ENCODE measurements around the gene PIAS1. TPM values are rescaled to one million over a fixed set of nuclear protein-coding genes. Genes with fewer than 3 reads are reported as not detected.

The PIAS1 gene
- total and polyA plus RNA-seq, 3 donors from 2014 or later = 57.2 to 87.6 (median 60.5) TPM

- DNase-seq = no peak
- WGBS, 2 donors = 62 to 69% methylated on average over 5 of the region's 5 CpGs
- no peaks in the 10 kb centered on the region for H3K9me3 ChIP-seq
- TF ChIP-seq POLR2A (IDR thresholded peaks at IDR 0.05) = no peak
- TF ChIP-seq, protein P1, sequence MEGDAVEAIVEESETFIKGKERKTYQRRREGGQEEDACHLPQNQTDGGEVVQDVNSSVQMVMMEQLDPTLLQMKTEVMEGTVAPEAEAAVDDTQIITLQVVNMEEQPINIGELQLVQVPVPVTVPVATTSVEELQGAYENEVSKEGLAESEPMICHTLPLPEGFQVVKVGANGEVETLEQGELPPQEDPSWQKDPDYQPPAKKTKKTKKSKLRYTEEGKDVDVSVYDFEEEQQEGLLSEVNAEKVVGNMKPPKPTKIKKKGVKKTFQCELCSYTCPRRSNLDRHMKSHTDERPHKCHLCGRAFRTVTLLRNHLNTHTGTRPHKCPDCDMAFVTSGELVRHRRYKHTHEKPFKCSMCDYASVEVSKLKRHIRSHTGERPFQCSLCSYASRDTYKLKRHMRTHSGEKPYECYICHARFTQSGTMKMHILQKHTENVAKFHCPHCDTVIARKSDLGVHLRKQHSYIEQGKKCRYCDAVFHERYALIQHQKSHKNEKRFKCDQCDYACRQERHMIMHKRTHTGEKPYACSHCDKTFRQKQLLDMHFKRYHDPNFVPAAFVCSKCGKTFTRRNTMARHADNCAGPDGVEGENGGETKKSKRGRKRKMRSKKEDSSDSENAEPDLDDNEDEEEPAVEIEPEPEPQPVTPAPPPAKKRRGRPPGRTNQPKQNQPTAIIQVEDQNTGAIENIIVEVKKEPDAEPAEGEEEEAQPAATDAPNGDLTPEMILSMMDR (IDR thresholded peaks at IDR 0.05) = no peak
- H3K36me3 ChIP-seq (ENCODE audit: low read depth, missing control alignments) = no peaks in the 10 kb centered on the region
- H3K27ac ChIP-seq = peak overlapping the region in 1 of 2 donors; percentile 21
- intact Hi-C loops (cut with DNase I; ENCODE audit: low total_unique reads) = no loop called here
- H3K4me1 ChIP-seq = no peaks in the 10 kb centered on the region
- no peaks in the 10 kb centered on the region for H3K27me3 ChIP-seq
- no peak overlapping the region for H3K4me3 ChIP-seq
Observed at GRCh38 chr15:68042156-68042854, 11.8 kb upstream of the PIAS1 start.

GRCh38 chr15:68042855-68043222 is 11.3 kb upstream of the PIAS1 start:
- no peak for DNase-seq
- H3K4me3 ChIP-seq = no peak overlapping the region
- H3K27me3 ChIP-seq = no peaks in the 10 kb centered on the region
- intact Hi-C loops (cut with DNase I; ENCODE audit: low total_unique reads) = no loop called here
- peak overlapping the region in 1 of 2 donors; percentile 21 for H3K27ac ChIP-seq
- no peak for TF ChIP-seq POLR2A (IDR thresholded peaks at IDR 0.05)
- TF ChIP-seq, protein P1 (IDR thresholded peaks at IDR 0.05) = no peak
- H3K36me3 ChIP-seq (ENCODE audit: low read depth, missing control alignments) = no peaks in the 10 kb centered on the region
- WGBS, 2 donors = 89 to 91% methylated on average over 3 of the region's 3 CpGs
- no peaks in the 10 kb centered on the region for H3K4me1 ChIP-seq
- no peaks in the 10 kb centered on the region for H3K9me3 ChIP-seq

GRCh38 chr15:68045289-68046265 is 8.5 kb upstream of the PIAS1 start:
- H3K36me3 ChIP-seq (ENCODE audit: low read depth, missing control alignments) = no peaks in the 10 kb centered on the region
- intact Hi-C loops (cut with DNase I; ENCODE audit: low total_unique reads) = no loop called here
- no peak for DNase-seq
- H3K4me3 ChIP-seq = no peak overlapping the region
- TF ChIP-seq, protein P1 (IDR thresholded peaks at IDR 0.05) = no peak
- TF ChIP-seq POLR2A (IDR thresholded peaks at IDR 0.05) = no peak
- no peak overlapping the region for H3K27ac ChIP-seq
- H3K27me3 ChIP-seq = no peaks in the 10 kb centered on the region
- 87 to 98% methylated on average over 6 to 14 of the region's 14 CpGs for WGBS, 2 donors
- no peaks in the 10 kb centered on the region for H3K4me1 ChIP-seq
- no peaks in the 10 kb centered on the region for H3K9me3 ChIP-seq

DNA sequence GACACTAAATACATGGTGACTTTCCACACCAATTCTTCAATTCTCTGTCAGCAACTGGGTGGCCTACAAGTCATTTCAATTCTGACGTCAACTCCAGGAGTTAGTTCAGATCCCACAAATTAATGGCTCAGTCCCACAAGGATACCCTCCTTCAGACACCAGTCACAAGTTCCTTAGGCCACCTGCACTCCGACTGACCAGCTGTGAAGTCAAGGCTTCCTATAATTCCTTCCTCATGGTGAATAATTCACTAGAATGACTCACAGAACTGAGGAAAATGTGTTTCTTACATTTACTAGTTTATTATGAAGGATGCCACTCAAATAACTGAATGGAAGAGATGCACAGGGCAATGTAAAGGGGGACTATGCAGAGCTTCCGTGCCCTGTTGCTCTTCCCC is 6.3 kb upstream of the PIAS1 start:
- Histone ChIP-seq H3K36me3 (ENCODE audit: low read depth, missing control alignments) (no peaks in the 10 kb centered on the region), H3K4me1 (no peaks in the 10 kb centered on the region), H3K27ac (no peak overlapping the region), H3K27me3 (no peaks in the 10 kb centered on the region), H3K4me3 (no peak overlapping the region), H3K9me3 (no peaks in the 10 kb centered on the region)
- DNase-seq = no peak
- intact Hi-C loops (cut with DNase I; ENCODE audit: low total_unique reads) = no loop called here
- WGBS, 2 donors = 90 to 94% methylated on average over 3 of the region's 3 CpGs
- TF ChIP-seq, protein P1 (IDR thresholded peaks at IDR 0.05) = no peak
- no peak for TF ChIP-seq POLR2A (IDR thresholded peaks at IDR 0.05)
